Mesodermal cell (in vitro differentiated cells): ENCODE measurements around the gene VCL.

Experiments
- H3K27ac ChIP-seq: 2 replicates; pipeline ENCODE4 v1.7.0; 2013; ENCODE audit warnings: mild to moderate bottlenecking, low read depth, low read length, moderate library complexity; ENCODE audit not compliant: severe bottlenecking
- H3K36me3 ChIP-seq: 2 replicates; pipeline ENCODE4 v1.7.1; 2013; ENCODE audit warnings: mild to moderate bottlenecking, low read length, moderate library complexity; ENCODE audit not compliant: control insufficient read depth, insufficient read depth
- H3K4me1 ChIP-seq: one replicate; pipeline ENCODE4 v1.7.1; 2013; ENCODE audit warnings: mild to moderate bottlenecking, low read length; ENCODE audit not compliant: insufficient read depth, control insufficient read depth, poor library complexity, severe bottlenecking
- H3K4me3 ChIP-seq: 2 replicates; pipeline ENCODE4 v1.7.0; 2013; ENCODE audit warnings: low read length, control low read depth, mild to moderate bottlenecking; ENCODE audit not compliant: insufficient read depth, poor library complexity, severe bottlenecking; ENCODE audit errors: extremely low read depth
- H3K9me3 ChIP-seq: 2 replicates; pipeline ENCODE4 v1.7.1; 2013; ENCODE audit warnings: mild to moderate bottlenecking, low read length, moderate library complexity; ENCODE audit not compliant: control insufficient read depth
- WGBS, 2 experiments: methylation state at CpG; one replicate each; pipeline ENCODE4 v1.1.5; 2013; ENCODE audit warnings: missing lambda C conversion rate in 2 of 2; ENCODE audit not compliant: insufficient coverage in 2 of 2; 5-methylcytosine and 5-hydroxymethylcytosine counted together

The VCL gene

DNA sequence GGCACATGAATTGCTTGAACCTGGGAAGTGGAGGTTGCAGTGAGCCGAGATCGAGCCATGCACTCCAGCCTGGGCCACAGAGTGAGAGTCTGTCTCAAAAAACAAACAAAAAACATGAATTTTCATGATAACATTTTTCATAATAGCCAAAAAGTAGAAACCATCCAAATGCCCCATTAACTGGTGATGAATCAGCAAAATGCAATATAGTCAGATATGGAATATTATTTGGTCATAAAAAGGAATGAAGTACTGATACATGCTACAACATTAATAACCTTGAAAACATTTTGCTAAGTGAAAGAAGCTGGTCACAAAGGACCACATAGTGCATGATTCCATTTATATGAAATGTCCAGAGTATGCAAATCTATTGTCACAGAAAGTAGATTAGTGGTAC is 24.5 kb upstream of the VCL start:
- WGBS, 2 experiments, result 91% methylated on average over 2 of the region's 2 CpGs; no CpG with 5 or more reads in 1 of the 2 experiments

DNA sequence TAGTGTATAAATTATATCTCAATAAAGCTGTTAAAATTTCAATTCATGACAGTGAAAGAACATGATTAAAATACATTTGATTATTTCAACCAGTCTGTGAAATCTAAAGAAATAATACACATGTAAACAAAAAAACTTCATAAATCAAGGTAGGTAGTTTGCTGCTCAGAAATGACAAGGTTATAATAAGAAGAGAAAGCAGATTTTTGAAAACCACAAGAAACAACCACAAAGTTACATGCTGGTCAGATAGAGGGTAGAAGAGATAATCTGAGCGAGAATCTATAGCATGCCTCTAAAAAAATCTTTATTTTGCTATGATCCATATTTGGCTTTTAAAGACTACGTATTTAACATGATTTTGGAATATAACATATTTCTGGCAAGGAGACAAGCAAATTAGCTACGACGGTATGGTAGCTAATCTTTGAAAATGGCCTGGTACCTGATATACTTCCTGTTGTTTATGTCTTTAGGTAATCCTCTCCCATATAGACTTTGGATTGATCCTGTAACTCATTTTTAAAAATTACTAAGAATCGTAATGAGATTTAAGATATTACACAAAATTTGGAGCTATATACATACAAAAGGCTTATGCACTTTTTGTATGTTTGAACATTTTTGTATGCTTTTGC is 23.5 kb upstream of the VCL start:
- peaks cover 2% of the 10 kb centered on the region for H3K4me1 ChIP-seq
- 100% methylated on average over 1 of the region's 5 CpGs; no CpG with 5 or more reads in 1 of the 2 experiments for WGBS, 2 experiments
- no peaks in the 10 kb centered on the region for H3K36me3 ChIP-seq
- no peak overlapping the region for H3K27ac ChIP-seq
- H3K4me3 ChIP-seq, result no peak overlapping the region
- no peaks in the 10 kb centered on the region for H3K9me3 ChIP-seq

More for the DNA sequence above, 24.5 kb upstream of the VCL start:
- Histone ChIP-seq H3K36me3 (no peaks in the 10 kb centered on the region), H3K9me3 (no peaks in the 10 kb centered on the region), H3K4me3 (no peak overlapping the region), H3K4me1 (peaks cover 9% of the 10 kb centered on the region), H3K27ac (no peak overlapping the region)

DNA sequence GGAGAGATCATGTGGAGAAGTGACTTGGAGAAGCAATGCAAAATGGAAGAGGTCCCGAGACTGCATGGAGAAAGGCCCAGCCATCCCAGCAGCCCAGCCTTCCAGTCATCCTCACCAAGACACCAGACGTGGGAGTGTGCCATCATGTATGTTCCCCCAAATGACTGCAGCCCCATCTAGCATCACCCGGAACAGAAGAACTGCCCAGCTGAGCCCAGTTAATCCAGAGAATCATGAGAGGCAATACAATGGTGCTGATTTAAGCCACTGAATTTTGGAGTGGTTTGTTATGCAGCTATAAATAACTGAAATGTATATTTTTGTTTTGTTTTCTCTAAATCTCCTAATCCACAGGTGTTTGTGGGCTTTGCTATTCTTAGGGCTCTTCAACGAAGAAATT is 22.5 kb upstream of the VCL start:
- no peaks in the 10 kb centered on the region for H3K9me3 ChIP-seq
- H3K27ac ChIP-seq, result no peak overlapping the region
- H3K4me1 ChIP-seq, result no peaks in the 10 kb centered on the region
- H3K36me3 ChIP-seq, result no peaks in the 10 kb centered on the region
- WGBS, 2 experiments, result 86 to 94% methylated on average over 3 to 4 of the region's 4 CpGs
- no peak overlapping the region for H3K4me3 ChIP-seq

DNA sequence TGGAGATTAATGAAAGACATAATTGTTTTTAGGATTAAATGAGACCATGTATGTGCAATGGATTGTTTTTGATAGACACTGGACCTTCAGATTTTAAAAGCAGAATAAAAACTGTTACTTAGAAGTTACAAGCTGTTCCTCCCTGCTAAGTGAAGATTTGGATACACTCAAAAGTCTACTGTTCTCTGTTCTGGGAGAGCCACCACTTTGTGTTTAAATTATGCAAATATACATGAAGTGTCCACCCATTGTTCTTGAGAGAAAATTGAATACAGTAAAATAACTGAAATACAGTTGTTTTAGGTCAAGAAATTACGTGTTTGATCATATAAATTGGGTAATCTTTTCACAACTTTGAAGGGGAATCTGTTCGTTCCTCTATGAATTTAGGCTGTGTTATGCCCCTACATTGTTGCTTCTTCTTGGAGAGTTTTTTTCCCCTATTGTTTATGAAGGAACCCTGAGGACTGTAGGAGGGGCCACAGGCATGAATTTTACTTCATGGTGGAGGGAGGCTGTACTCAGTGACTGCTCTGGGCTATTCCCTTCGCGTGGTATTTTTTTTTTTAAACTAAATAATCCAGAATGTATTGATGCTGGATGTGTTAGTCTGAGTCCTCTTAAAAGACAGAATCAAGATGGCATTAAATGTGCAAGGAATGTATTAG is 18.6 kb upstream of the VCL start:
- H3K36me3 ChIP-seq, result no peaks in the 10 kb centered on the region
- H3K9me3 ChIP-seq, result no peaks in the 10 kb centered on the region
- H3K4me1 ChIP-seq, result no peaks in the 10 kb centered on the region
- no peak overlapping the region for H3K4me3 ChIP-seq
- H3K27ac ChIP-seq, result no peak overlapping the region
- 82 to 95% methylated on average over 2 to 4 of the region's 4 CpGs for WGBS, 2 experiments

DNA sequence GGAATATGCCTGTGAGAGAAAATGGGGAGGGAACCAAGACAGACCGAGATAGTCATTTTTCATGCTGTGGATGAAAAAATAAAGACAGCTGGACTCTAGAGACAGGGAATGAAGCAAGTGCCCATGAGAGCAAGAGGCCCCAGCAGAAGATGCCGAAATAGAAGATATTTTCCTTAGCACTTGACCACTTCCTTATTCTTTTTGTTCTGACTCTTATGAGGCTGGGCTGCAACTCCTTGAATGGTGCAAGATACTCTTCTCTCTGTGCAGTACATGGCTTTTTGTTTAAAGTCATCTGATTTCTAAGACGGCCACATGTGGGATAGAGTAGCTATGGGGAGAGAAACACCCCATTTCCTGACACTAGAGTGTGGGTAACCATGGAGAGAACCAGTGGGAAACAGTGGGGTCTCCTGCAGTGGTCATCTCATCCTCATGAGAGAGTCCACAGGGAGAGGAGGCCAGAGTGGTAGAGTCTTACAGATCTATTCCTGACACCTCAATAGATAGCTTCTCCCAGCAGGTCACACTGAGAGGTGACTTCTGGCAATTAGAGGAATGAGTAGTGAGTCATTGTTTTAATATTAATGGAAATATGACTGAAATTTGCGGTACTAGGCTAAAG is 18.0 kb upstream of the VCL start:
- no peaks in the 10 kb centered on the region for H3K9me3 ChIP-seq
- H3K36me3 ChIP-seq, result no peaks in the 10 kb centered on the region
- no peak overlapping the region for H3K27ac ChIP-seq
- H3K4me3 ChIP-seq, result no peak overlapping the region
- no peaks in the 10 kb centered on the region for H3K4me1 ChIP-seq
- 82 to 86% methylated on average over 2 of the region's 4 CpGs for WGBS, 2 experiments

DNA sequence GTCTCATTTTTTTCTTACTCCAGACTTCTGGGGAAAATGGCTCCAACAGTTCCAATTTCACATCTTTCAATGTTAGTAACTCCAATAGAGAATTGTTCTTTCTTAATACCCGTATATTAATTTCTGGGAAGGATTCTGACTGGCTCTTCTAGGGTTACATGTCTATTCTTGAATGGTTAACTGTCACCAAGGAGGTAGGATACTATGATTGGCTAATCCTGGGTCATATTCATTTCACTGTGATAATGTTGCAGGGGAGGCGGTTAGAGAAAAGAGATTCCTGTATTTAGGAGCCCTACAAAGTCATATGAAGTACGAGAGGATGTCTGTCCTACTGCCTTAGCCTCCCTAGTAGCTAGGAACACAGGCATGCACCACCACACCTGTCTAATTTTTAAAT is 16.1 kb upstream of the VCL start:
- H3K27ac ChIP-seq, result no peak overlapping the region
- no peak overlapping the region for H3K4me3 ChIP-seq
- H3K9me3 ChIP-seq, result no peaks in the 10 kb centered on the region
- H3K4me1 ChIP-seq, result no peaks in the 10 kb centered on the region
- no peaks in the 10 kb centered on the region for H3K36me3 ChIP-seq
- WGBS, 2 experiments, result 100% methylated on average over 2 of the region's 3 CpGs; no CpG with 5 or more reads in 1 of the 2 experiments

DNA sequence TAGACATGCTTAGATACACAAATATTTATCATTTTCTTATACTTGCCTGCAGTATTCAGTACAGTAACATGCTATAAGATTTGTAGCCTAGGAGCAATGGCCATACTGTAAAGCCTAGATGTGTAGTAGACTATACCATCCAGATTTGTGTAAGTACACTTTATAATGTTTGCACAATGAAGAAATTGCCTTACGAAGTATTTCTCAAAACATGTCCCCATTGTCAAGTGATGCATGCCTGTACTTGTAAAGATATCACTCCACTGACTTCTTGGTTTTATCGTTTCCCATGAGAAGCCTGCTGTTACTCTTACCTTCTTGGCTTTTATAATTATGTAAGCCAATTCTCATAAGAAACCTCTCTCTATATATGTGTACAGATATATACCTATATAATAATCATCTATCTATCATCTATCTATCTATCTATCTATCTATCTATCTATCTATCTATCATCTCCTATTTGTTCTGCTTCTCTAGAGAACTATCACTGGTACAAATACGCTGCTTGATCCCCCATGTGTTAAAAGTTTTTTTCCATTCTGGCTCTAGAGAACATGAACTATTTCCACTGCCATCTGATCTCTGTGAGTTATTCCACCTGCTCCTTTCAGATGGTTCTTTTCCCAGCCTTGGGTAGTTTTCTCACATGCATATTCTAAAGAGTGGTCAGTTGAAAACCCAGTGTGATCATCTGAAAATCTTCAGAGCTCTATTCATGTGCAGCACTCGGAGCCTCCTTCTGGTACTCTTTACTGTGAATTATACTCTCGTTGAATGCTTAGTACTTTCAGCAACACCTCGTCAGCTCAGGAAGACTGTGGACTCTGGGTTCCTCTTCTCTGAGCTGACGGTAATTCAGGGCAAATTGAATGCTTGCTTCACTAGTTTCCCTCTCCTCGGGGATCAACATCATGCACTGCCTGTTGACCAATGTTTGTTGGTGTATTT is 14.5 kb upstream of the VCL start:
- no peaks in the 10 kb centered on the region for H3K4me1 ChIP-seq
- H3K4me3 ChIP-seq, result no peak overlapping the region
- 68 to 76% methylated on average over 5 to 6 of the region's 8 CpGs for WGBS, 2 experiments
- H3K9me3 ChIP-seq, result no peaks in the 10 kb centered on the region
- H3K27ac ChIP-seq, result no peak overlapping the region
- H3K36me3 ChIP-seq, result no peaks in the 10 kb centered on the region

DNA sequence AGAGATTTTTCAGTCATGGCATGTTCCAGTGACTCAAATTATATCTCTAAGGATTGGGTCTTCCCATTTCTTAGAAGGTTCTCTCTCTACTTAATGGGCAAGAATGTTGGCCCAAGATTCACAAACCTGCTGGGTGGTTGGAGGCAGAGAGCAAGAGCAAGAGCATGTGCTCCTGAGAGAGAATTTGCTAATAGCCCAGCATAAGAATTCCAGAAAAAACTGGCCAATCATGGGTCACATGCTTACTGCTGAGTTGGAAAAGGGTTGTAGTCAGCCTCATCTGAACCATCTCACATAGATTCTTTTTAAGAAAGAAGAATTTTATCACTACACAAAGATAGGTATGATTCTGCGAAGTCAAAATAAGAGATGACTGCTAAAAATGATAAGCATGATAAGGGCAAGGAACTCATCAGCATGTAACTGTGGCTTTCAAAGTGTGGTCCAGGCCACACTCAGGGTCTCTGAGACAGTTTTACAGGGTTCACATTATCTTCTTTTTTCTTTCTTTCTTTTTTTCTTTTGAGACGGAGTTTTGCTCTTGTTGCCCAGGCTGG is 8.2 kb upstream of the VCL start:
- no peaks in the 10 kb centered on the region for H3K9me3 ChIP-seq
- H3K36me3 ChIP-seq, result no peaks in the 10 kb centered on the region
- H3K4me3 ChIP-seq, result no peak overlapping the region
- 94 to 100% methylated on average over 1 to 2 of the region's 2 CpGs for WGBS, 2 experiments
- H3K27ac ChIP-seq, result no peak overlapping the region
- peaks cover 5% of the 10 kb centered on the region for H3K4me1 ChIP-seq

DNA sequence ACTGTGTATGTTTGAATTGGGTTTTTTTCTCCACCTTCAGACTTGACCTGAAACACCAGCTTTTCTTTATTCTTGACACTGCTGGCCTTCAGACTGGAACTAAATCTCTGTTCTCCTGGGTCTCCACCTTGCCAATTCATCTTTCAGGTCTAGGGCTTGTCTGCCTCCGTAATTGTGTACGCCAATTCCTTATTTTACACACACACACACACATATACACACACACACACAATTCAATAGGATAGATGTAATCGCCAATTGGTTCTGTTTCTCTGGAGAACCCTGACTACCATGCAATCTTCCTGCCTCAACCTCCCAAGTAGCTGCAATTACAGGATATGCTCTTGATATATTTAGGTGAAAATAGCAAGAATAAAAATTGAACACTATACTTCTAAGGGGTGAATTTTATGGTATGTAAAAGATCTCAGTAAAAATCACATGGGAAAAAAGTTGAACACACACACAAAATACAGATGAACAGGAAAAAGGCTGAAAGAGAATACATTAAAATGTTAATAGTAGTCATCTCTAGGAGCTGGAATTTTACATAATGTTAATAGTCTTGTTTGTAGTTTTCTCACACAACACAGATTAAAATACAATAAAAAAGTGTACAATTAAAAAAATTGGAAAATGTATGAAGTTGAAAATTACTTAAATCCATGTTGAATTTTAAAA is 6.6 kb upstream of the VCL start:
- H3K4me3 ChIP-seq, result no peak overlapping the region
- WGBS, 2 experiments, result 84 to 100% methylated on average over 2 to 3 of the region's 3 CpGs
- no peaks in the 10 kb centered on the region for H3K9me3 ChIP-seq
- H3K4me1 ChIP-seq, result peaks cover 5% of the 10 kb centered on the region
- H3K27ac ChIP-seq, result no peak overlapping the region
- H3K36me3 ChIP-seq, result no peaks in the 10 kb centered on the region

DNA sequence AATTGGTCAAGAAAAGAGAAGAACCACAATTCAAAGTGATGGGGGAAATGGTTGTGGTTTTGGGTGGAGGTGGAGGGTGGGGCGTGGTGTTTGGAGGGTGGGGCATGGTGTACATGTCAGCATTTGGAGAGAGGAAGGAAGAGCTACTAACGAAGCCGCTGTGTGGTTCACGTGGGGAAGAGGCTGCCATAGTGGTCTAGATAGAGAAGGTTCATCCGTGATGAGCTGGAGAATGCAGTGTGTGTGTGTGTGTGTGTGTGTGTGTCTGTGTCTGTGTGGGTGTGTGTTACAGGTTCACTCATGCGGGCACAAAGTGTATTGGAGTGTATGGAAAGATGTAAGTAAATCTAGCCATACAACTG is 6.1 kb upstream of the VCL start:
- Histone ChIP-seq H3K27ac (no peak overlapping the region), H3K4me3 (no peak overlapping the region), H3K4me1 (peaks cover 5% of the 10 kb centered on the region), H3K9me3 (no peaks in the 10 kb centered on the region), H3K36me3 (no peaks in the 10 kb centered on the region)
- WGBS, 2 experiments, result 76 to 92% methylated on average over 5 of the region's 6 CpGs
